ENCODE data around the gene PTTG1.

Gene PTTG1

DNA sequence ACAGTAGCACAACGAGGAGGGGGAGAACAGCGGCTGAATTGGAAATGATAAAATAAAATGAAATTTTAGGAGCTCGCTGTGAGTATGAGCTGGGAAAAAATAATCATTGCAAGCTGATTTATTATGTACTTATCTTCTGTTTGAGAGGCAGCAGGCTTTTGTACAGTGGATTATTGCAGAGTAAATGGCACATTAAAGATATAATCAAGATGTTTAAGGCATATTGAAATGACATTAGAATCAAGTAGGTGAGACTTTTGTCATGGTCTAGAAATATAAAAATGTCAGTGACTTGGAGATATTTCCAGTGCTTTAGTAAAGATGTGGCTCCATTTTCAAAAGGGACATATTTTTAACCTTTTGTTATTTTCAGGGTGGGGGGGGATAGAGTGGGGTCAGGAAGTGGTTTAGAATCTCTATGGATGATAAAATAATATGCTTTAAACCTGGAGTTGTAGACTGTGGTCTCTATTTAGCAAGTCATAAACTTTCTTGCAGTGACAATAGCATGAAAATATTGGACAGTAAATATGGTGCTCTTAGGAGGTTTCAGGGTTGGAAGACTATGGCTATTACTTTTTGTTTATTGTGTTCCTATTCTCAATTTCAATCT, 46.8 kb downstream of the PTTG1 start:
- TF ChIP-seq GATA2 (IDR thresholded peaks at IDR 0.05; ENCODE audit: low read depth, low read length), result no peak
- no peak for TF ChIP-seq GATA3 (IDR thresholded peaks at IDR 0.05; ENCODE audit: low read depth, low read length)

DNA sequence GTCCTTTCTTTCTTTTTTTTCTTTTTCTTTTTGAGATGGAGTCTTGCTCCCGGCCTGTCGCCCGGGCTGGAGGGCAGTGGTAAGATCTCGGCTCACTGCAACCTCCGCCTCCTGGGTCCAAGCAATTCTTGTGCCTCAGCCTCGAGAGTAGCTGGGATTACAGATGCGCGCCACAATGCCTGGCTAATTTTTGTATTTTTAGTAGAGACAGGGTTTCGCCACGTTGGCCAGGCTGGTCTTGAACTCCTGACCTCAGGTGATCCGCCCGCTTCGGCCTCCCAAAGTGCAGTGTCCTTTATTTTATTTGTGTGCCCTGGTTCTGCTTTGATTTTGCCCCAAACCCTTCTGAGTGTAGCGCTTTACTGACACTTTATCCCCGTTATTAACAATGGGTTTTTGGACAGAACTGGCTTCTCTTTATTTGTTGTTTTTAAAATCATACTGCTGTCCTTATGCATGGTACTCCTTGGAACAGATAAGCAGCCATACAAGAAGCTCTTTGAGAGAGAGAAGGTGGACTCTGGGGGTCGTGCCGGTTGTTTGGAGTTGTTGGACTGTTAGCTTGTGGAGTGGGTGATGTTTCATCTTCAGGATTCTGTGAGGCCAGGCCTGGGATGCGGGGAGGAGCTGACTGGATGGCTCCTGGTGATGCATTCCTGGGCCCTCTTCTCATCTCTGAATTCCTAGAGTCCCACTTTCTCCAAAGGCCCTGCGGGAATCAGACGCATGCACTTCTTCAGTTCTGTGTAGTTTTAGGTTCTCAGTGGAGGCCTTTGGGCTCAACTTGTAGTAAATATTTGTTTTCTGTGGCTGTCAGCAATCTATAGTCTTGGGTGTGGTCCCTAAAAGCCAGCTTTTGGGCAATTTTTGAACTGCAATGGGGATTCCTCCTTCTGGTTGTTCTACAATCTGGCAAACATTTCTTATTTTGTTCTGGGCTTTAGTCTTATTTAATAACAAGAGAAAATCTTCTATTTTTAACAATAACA, 47.8 kb downstream of the PTTG1 start:
- no peak for TF ChIP-seq GATA2 (IDR thresholded peaks at IDR 0.05; ENCODE audit: low read depth, low read length)
- TF ChIP-seq GATA3 (IDR thresholded peaks at IDR 0.05; ENCODE audit: low read depth, low read length), result no peak

DNA sequence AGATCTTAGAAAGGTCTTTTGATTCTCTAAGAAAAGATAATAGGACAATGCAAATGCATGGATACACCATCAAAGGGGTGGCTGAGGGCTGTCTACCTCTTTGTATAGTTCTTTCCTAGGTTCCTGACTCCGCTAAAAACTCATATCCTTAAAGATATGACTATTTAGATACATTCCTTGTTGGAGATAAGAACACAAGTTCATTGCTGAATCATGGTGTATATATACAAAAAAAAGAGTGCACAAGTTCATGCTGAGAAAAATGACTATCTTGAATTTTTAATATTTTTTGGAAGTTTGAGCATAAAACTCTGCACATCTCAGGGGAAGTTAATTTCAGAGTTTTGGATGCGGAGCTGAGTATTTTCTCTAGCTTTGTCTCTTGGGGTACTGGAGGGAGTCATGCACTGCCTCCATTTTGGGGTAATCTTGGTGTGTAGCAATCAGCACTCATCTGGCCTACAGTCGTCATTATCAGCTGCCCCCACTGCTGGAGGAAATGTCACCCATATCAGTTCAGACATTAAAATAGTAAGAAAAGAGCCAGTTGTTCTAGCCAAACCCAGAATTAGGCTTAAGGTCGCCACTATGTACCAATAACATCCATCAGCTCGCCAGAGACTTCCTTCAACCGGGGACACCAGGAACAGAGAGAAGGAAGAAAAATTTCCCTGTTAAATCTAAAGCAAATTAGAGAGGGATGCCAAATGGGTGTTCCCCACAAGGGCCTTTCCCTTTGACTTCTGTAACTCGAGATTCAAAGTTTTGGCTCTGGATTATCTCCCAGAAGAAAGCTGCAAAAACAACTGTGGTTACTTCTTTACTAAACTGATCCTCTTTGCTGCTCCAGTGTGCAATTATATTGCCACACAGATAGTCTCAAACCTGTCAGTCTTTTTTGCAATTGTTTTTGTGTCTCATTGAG, 49.0 kb downstream of the PTTG1 start:
- TF ChIP-seq GATA3 (IDR thresholded peaks at IDR 0.05; ENCODE audit: low read depth, low read length) (no peak), GATA2 (IDR thresholded peaks at IDR 0.05; ENCODE audit: low read depth, low read length) (no peak)

DNA sequence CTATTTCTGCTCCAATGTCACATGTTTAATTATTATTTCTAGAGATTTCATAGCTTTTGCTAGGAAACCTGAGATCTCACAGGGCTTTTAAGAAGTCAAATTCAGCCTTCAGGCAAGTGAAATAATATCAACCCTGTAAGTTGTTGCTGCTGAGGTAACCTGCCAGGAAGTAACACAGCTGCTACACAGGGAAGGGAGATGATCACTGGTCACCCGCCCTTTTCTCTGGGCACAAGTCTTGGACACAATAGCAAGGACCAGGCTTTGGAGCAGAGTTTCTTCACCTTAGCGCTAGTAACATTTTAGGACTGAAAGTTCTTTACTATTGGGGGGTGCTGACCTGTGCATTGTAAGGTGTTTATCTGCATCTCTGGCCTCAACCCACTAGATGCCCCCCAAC, 50.1 kb downstream of the PTTG1 start:
- no peak for TF ChIP-seq GATA2 (IDR thresholded peaks at IDR 0.05; ENCODE audit: low read depth, low read length)
- no peak for TF ChIP-seq GATA3 (IDR thresholded peaks at IDR 0.05; ENCODE audit: low read depth, low read length)

DNA sequence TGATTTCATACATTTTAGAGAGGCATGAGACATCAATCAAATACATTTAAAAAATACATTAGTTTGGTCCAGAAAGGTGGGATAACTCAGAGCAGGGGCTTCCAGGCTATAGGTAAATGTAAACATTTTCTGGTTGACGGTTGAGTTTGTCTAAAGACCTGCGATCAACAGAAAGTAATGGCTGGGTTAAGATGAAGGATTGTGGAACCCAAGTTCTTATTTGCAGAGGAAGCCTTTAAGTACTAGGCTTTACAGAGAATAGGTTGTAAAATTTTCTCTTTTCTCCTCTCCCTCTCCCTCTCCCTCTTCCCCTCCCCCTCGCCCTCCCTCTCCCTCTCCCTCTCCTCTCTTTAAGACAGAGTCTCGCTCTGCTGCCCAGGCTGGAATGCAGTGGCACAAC, 50.8 kb downstream of the PTTG1 start:
- TF ChIP-seq GATA2 (IDR thresholded peaks at IDR 0.05; ENCODE audit: low read depth, low read length), result no peak
- TF ChIP-seq GATA3 (IDR thresholded peaks at IDR 0.05; ENCODE audit: low read depth, low read length), result no peak

DNA sequence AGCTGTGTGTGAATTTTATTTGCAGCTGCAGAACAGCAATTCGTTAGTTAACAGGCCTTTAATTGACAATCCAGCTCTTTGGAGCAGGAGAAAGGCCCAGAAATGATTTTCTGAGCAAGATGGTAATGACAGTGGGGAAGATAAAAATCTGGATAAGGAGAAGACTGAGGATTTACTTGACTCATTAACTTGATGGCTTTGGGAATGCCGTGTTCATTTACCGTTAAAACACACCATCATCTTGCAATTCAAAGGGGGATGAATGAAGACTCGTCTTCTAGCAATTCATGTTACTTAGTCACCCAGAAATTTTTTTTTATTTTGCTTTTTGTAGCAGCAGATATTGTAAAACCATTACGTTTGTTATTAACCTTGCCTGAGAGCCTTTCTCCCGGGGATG, 52.0 kb downstream of the PTTG1 start:
- no peak for TF ChIP-seq GATA2 (IDR thresholded peaks at IDR 0.05; ENCODE audit: low read depth, low read length)
- TF ChIP-seq GATA3 (IDR thresholded peaks at IDR 0.05; ENCODE audit: low read depth, low read length), result no peak

DNA sequence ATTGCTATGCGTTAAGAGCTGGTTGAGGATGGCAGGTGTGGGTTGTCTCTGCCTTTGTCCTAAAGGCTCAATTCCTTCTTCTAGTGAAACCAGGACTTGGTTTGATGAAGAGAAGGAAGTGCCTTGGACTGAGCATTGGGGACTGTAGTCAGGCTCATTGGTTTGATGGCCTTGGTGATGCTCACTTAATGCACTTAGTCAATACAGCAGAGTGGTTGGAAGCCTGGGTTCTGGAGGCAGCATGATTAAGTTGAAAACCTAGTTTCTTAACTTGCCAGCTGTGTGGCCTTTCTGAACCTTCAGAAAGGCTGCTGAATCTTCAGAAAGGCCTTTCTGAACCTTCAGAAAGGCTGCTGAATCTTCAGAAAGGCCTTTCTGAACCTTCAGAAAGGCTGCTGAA, 52.4 kb downstream of the PTTG1 start:
- TF ChIP-seq GATA2 (IDR thresholded peaks at IDR 0.05; ENCODE audit: low read depth, low read length) (no peak), GATA3 (IDR thresholded peaks at IDR 0.05; ENCODE audit: low read depth, low read length) (no peak)

DNA sequence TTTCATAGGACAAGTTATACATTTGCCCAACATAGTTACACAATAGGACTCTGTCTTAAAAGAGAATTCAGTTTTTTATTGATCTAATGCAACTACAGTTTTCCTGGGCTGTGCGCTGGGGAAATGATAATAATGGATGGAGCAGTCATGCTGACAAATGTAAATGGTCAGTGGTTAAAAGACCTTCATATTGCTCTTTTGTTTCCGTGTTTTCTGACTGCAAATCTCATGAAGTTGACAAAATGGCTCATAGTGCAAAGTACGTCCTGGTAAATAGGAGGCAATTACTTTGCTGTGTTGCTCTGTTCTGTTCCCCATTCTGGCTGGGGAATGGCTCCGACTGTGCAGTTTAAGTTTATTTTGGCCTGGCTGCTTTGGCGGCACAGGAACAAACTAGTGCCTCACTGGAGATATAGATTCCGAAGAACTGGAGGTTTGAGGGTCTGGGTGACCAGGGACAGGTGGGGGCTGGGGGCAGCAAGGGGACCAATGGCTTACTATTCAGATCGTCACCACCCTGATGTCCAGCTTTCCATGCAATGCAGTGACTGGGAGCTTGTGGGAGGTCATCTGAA, 54.3 kb downstream of the PTTG1 start:
- no peak for TF ChIP-seq GATA3 (IDR thresholded peaks at IDR 0.05; ENCODE audit: low read depth, low read length)
- TF ChIP-seq GATA2 (IDR thresholded peaks at IDR 0.05; ENCODE audit: low read depth, low read length), result no peak

DNA sequence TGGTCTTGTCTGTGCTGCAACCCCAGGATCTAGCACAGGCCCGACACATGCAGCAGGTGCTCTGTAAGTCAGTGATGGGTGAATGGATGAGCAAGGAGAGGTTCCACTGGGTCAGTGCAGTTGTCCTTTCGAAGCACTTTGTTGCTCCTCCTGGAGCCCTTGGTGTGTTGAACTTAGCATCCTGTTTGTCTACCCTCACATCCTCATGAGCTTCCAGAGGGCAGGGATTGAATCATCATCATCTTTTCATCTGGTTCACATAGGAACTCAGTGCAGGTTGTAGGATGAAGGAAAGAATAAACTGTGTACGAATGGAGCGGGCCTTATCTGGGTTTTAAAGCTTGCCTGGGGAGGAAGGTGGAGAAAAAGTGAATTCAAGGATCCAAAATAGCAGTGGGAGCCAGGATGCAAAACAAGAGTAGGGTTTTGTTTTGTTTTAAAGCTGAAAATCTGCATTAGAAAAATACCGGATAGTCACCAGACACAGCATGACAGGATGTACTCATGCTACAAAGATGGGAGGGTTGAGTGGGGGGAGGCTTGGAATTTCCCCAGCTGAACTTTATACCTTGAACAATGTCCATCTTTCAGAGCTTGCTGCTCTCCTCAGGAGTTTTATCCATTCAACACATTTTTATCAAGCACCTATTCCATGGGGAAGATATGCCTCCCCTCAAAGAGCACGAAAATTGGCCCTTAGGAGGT, 55.8 kb downstream of the PTTG1 start:
- TF ChIP-seq GATA3 (IDR thresholded peaks at IDR 0.05; ENCODE audit: low read depth, low read length), result no peak

DNA sequence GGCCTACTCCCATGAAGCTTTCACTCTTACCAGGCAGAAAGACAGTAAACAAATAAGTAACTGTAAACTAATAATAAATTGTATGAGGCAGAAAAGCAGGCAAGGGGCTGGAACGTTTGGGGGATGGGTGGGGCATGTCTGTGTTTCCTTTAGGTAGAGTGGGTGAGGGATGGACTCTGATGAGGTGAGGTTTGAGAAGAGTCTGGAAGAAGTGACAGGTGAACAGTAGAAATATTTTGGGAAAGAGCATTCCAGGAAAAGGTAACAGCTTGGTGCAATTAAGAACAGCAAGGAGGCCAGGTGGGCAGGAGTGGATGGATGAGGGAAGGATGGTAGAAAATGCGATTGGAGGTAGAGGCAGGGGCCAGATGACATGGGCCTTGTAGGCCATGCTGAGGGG, 56.5 kb downstream of the PTTG1 start:
- no peak for TF ChIP-seq GATA2 (IDR thresholded peaks at IDR 0.05; ENCODE audit: low read depth, low read length)
- TF ChIP-seq GATA3 (IDR thresholded peaks at IDR 0.05; ENCODE audit: low read depth, low read length), result no peak
